ENCODE measurements around the gene CES1.
"Not testable (repeated sequence)": the region's sequence is repeated elsewhere in the genome, so short reads cannot be mapped to it uniquely, and the experiment has no call there.

CES1 gene

GRCh38 chr16:55782091-55782792, 50.7 kb downstream of the CES1 start:
- not testable (repeated sequence) for H3K4me2 ChIP-seq (ENCODE audit: low read depth, low read length, poor library complexity, severe bottlenecking); H3K4me3 ChIP-seq (ENCODE audit: insufficient read depth, low read length, poor library complexity, severe bottlenecking); H4K20me1 ChIP-seq (ENCODE audit: low read depth, low read length); H3K9ac ChIP-seq (ENCODE audit: low read length); H3F3A ChIP-seq (ENCODE audit: insufficient read depth); H3K27ac ChIP-seq (ENCODE audit: low read depth, low read length); H3K9me2 ChIP-seq (replicated peaks; ENCODE audit: insufficient read depth, low read length); H3K36me3 ChIP-seq (ENCODE audit: low read length); H3K27me3 ChIP-seq (ENCODE audit: low read length); H2AFZ ChIP-seq (ENCODE audit: low read depth, low read length, severe bottlenecking); H3K79me2 ChIP-seq (ENCODE audit: insufficient read depth, low read length); H3K9me3 ChIP-seq (ENCODE audit: insufficient read depth, low read length)

- not testable (repeated sequence) for H3K9me3 ChIP-seq (ENCODE audit: insufficient read depth, low read length); H4K20me1 ChIP-seq (ENCODE audit: low read depth, low read length); H3F3A ChIP-seq (ENCODE audit: insufficient read depth); H3K9ac ChIP-seq (ENCODE audit: low read length); H3K27me3 ChIP-seq (ENCODE audit: low read length); H3K27ac ChIP-seq (ENCODE audit: low read depth, low read length); H3K9me2 ChIP-seq (replicated peaks; ENCODE audit: insufficient read depth, low read length); H3K4me2 ChIP-seq (ENCODE audit: low read depth, low read length, poor library complexity, severe bottlenecking); H3K79me2 ChIP-seq (ENCODE audit: insufficient read depth, low read length); H3K4me3 ChIP-seq (ENCODE audit: insufficient read depth, low read length, poor library complexity, severe bottlenecking); H3K36me3 ChIP-seq (ENCODE audit: low read length); H2AFZ ChIP-seq (ENCODE audit: low read depth, low read length, severe bottlenecking)
Observed at GRCh38 chr16:55781456-55781855, 51.4 kb downstream of the CES1 start.

- H3K79me2 ChIP-seq (ENCODE audit: insufficient read depth, low read length); H3K4me2 ChIP-seq (ENCODE audit: low read depth, low read length, poor library complexity, severe bottlenecking); H3K27me3 ChIP-seq (ENCODE audit: low read length); H4K20me1 ChIP-seq (ENCODE audit: low read depth, low read length); H3K9me3 ChIP-seq (ENCODE audit: insufficient read depth, low read length); H3K4me3 ChIP-seq (ENCODE audit: insufficient read depth, low read length, poor library complexity, severe bottlenecking); H2AFZ ChIP-seq (ENCODE audit: low read depth, low read length, severe bottlenecking); H3K27ac ChIP-seq (ENCODE audit: low read depth, low read length); H3K9me2 ChIP-seq (replicated peaks; ENCODE audit: insufficient read depth, low read length); H3K36me3 ChIP-seq (ENCODE audit: low read length); H3F3A ChIP-seq (ENCODE audit: insufficient read depth); H3K9ac ChIP-seq (ENCODE audit: low read length): not testable (repeated sequence)
Observed at GRCh38 chr16:55780095-55780407, 52.8 kb downstream of the CES1 start.

- Histone ChIP-seq H3K9me2 (replicated peaks; ENCODE audit: insufficient read depth, low read length) (no peaks in the 10 kb centered on the region), H4K20me1 (ENCODE audit: low read depth, low read length) (no peaks in the 10 kb centered on the region), H3K27ac (ENCODE audit: low read depth, low read length) (no peak overlapping the region), H3F3A (ENCODE audit: insufficient read depth) (no peaks in the 10 kb centered on the region), H3K9me3 (ENCODE audit: insufficient read depth, low read length) (no peaks in the 10 kb centered on the region), H3K79me2 (ENCODE audit: insufficient read depth, low read length) (no peaks in the 10 kb centered on the region), H3K4me3 (ENCODE audit: insufficient read depth, low read length, poor library complexity, severe bottlenecking) (no peak overlapping the region), H2AFZ (ENCODE audit: low read depth, low read length, severe bottlenecking) (no peak overlapping the region), H3K36me3 (ENCODE audit: low read length) (no peaks in the 10 kb centered on the region), H3K4me2 (ENCODE audit: low read depth, low read length, poor library complexity, severe bottlenecking) (no peak overlapping the region), H3K27me3 (ENCODE audit: low read length) (no peaks in the 10 kb centered on the region), H3K9ac (ENCODE audit: low read length) (no peak overlapping the region)
- no peak for TF ChIP-seq EZH2phosphoT487 (conservative IDR thresholded peaks at IDR 0.05; ENCODE audit: low read length)
- no peak for TF ChIP-seq CTCF (IDR thresholded peaks at IDR 0.05; ENCODE audit: insufficient read depth, low read length, poor library complexity, severe bottlenecking)
Observed at GRCh38 chr16:55779402-55780094, 53.3 kb downstream of the CES1 start.

GRCh38 chr16:55778757-55779156, 54.1 kb downstream of the CES1 start:
- no peak overlapping the region for H3K9ac ChIP-seq (ENCODE audit: low read length)
- no peaks in the 10 kb centered on the region for H3K79me2 ChIP-seq (ENCODE audit: insufficient read depth, low read length)
- no peak for TF ChIP-seq CTCF (IDR thresholded peaks at IDR 0.05; ENCODE audit: insufficient read depth, low read length, poor library complexity, severe bottlenecking)
- H2AFZ ChIP-seq (ENCODE audit: low read depth, low read length, severe bottlenecking), result no peak overlapping the region
- H3K4me3 ChIP-seq (ENCODE audit: insufficient read depth, low read length, poor library complexity, severe bottlenecking), result no peak overlapping the region
- no peaks in the 10 kb centered on the region for H3K36me3 ChIP-seq (ENCODE audit: low read length)
- no peaks in the 10 kb centered on the region for H3F3A ChIP-seq (ENCODE audit: insufficient read depth)
- H4K20me1 ChIP-seq (ENCODE audit: low read depth, low read length), result no peaks in the 10 kb centered on the region
- no peak overlapping the region for H3K27ac ChIP-seq (ENCODE audit: low read depth, low read length)
- H3K9me3 ChIP-seq (ENCODE audit: insufficient read depth, low read length), result no peaks in the 10 kb centered on the region
- no peak overlapping the region for H3K4me2 ChIP-seq (ENCODE audit: low read depth, low read length, poor library complexity, severe bottlenecking)
- H3K27me3 ChIP-seq (ENCODE audit: low read length), result no peaks in the 10 kb centered on the region
- H3K9me2 ChIP-seq (replicated peaks; ENCODE audit: insufficient read depth, low read length), result no peaks in the 10 kb centered on the region
